ENCODE measurements around the gene ELOA. TPM values are rescaled to one million over a fixed set of nuclear protein-coding genes. Genes with fewer than 3 reads are reported as not detected.

The ELOA gene
- polyA plus RNA-seq, 1 experiment: 21.5 TPM

DNA sequence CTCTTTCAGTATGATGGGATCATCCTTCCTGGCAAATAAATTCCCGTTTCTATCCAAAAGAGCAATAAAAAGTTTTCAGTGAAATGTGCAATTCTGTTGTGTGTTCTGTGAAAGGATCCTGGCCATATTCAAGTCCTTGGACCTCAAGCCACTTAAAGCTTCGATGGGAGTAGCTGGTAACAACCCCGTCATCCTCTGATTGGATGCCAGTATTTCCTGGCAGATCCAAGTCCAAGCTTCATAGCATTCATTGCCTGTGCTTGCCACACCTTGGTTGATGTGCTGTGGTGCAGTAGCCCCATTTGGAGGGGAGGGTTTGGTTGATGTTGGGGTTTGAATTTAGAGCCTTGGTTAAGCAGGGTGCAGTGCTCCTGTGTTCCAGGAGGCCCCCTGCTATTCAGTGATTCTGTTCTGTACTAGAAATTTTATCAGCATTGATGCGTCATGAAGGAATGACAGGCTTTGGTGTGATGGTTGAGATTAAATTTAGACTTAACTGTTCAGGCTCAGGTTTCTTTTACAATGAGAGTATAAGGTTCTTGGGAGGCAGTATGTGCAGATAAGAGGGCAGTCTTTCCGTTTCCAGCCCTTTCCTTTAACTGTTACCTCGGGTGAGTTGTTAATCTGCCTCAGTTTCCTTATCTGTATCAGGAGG is 46.8 kb upstream of the ELOA start:
- Histone ChIP-seq H3K27me3 (ENCODE audit: control insufficient read depth, insufficient read depth, low read length) (no peaks in the 10 kb centered on the region), H3K4me3 (ENCODE audit: low read depth, low read length) (no peak overlapping the region), H3K36me3 (ENCODE audit: control insufficient read depth, insufficient read depth, low read length) (peaks cover 27% of the 10 kb centered on the region)
- TF ChIP-seq, protein P1, sequence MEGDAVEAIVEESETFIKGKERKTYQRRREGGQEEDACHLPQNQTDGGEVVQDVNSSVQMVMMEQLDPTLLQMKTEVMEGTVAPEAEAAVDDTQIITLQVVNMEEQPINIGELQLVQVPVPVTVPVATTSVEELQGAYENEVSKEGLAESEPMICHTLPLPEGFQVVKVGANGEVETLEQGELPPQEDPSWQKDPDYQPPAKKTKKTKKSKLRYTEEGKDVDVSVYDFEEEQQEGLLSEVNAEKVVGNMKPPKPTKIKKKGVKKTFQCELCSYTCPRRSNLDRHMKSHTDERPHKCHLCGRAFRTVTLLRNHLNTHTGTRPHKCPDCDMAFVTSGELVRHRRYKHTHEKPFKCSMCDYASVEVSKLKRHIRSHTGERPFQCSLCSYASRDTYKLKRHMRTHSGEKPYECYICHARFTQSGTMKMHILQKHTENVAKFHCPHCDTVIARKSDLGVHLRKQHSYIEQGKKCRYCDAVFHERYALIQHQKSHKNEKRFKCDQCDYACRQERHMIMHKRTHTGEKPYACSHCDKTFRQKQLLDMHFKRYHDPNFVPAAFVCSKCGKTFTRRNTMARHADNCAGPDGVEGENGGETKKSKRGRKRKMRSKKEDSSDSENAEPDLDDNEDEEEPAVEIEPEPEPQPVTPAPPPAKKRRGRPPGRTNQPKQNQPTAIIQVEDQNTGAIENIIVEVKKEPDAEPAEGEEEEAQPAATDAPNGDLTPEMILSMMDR (IDR thresholded peaks at IDR 0.05; ENCODE audit: insufficient read depth, low read depth, low read length): no peak
- ChIA-PET POLR2A (no interaction called here), CTCF (no interaction called here)
- DNase-seq (ENCODE audit: low read depth): no peak

DNA sequence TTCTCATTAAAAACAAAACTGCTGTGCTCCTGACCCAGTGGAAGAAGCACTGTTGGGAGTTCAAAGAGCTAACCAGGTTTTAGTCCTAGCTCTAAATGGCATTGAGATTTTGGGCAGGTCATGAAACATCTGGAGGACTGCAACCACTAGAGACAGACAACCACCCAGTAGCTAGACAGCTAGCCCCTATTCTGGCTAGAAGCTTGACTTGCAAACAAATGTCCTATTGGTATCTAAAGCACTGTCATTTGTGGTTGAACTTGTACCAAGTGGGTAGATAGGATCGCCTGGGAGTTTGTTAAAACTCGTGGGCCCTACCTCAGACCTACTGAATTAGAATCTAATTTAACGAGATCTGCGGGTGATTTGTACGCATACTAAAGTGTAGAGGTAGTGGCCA is 44.8 kb upstream of the ELOA start:
- CTCF ChIA-PET: interaction anchor here (1.6 kb wide), 1 partner anchor 74 kb away, joined by 7 read pairs; no protein-coding TSS in a partner anchor
- POLR2A ChIA-PET: no interaction called here
- TF ChIP-seq, protein P1 (IDR thresholded peaks at IDR 0.05; ENCODE audit: insufficient read depth, low read depth, low read length): no peak
- Histone ChIP-seq H3K36me3 (ENCODE audit: control insufficient read depth, insufficient read depth, low read length) (peaks cover 36% of the 10 kb centered on the region), H3K27me3 (ENCODE audit: control insufficient read depth, insufficient read depth, low read length) (no peaks in the 10 kb centered on the region), H3K4me3 (ENCODE audit: low read depth, low read length) (no peak overlapping the region)
- no peak for DNase-seq (ENCODE audit: low read depth)

DNA sequence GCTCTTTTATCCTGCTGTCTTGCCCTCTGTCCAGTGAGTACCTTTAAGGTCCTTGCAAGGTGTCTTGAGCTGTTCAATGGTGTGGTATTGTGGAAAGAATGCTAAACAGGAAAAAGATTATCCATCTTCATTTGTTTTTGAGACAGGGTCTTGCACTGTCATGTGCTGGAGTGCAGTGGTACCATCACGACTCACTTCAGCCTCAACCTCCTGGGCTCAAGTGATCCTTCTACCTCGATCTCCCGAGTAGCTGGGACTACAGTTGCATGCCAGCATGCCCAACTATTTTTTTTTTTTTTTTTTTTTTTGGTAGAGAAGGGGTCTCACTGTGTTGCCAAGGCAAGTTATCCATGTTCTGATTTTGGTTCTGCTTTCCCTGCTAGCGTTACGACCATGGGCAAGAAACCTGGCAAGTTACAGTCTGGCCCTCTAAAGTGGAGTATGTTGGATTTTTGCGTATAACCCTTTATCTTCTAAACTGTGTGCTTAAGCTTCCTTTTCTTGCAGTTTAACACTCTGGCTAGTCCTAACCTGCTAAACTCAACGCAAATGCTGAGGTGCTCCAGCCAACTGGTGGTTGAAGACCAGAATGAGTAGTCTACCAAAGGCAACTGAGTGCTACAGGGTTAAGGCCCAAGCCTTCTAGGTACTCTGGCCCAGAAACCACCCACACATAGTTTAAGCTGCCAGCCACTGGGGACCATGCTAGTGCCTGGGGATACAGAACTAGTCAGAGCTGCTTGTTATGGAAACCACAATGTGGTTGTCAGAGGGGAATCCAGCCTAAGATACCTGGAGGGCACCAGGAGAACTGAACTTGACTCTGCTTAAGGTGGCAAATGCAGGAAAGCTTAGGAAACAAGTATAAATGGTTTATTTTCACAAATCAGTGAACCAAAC is 43.7 kb upstream of the ELOA start:
- DNase-seq (ENCODE audit: low read depth): no peak
- ChIA-PET POLR2A (no interaction called here), CTCF (interaction anchor here (0.9 to 2.3 kb wide), 2 partner anchors 8 to 9 kb away, joined by 3 to 11 read pairs; partner anchors contain the start of gene RPL11)
- Histone ChIP-seq H3K36me3 (ENCODE audit: control insufficient read depth, insufficient read depth, low read length) (peaks cover 34% of the 10 kb centered on the region), H3K27me3 (ENCODE audit: control insufficient read depth, insufficient read depth, low read length) (no peaks in the 10 kb centered on the region), H3K4me3 (ENCODE audit: low read depth, low read length) (no peak overlapping the region)
- TF ChIP-seq, protein P1 (IDR thresholded peaks at IDR 0.05; ENCODE audit: insufficient read depth, low read depth, low read length): no peak

DNA sequence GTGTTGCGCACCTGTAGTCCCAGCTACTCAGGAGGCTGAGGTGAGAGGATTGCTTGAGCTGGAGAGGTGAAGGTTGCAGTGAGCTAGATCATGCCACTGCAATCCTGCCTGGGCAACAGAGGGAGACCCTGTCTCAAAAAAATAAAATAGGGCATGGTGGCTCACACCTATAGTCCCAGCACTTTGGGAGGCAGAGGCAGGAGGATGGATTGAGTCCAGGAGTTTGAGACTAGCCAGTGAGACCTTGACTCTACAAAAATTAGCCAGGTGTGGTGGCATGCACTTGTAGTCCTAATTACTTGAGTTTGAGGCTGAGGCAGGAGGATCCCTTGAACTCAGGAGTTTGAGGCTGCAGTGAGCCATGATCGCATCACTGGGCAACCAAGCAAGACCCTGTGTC is 42.0 kb upstream of the ELOA start:
- ChIA-PET CTCF (interaction anchor here (2.3 kb wide), 1 partner anchor 10 kb away, joined by 11 read pairs; the partner anchor contains the start of gene RPL11), POLR2A (no interaction called here)
- Histone ChIP-seq H3K36me3 (ENCODE audit: control insufficient read depth, insufficient read depth, low read length) (peaks cover 25% of the 10 kb centered on the region), H3K4me3 (ENCODE audit: low read depth, low read length) (no peak overlapping the region), H3K27me3 (ENCODE audit: control insufficient read depth, insufficient read depth, low read length) (no peaks in the 10 kb centered on the region)
- TF ChIP-seq, protein P1 (IDR thresholded peaks at IDR 0.05; ENCODE audit: insufficient read depth, low read depth, low read length): no peak
- DNase-seq (ENCODE audit: low read depth): no peak

DNA sequence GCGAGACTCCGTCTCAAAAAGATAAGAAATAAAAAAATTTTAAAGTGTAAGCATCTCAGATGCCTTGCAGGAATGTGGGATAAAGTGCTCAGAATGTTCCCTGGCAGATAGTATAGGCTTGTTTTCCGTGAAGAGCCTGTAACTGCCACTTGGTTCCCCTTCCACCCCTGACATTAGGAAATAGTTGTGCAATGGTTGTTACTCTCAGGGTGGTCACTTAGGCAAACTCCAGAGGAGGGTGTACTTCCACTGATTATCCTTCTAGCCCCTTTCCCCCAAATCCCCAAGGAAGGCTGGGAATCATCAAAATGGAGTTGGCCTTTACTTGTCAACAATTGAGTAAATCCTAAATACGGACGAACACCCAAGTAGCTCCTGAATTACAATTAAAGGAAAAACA is 41.3 kb upstream of the ELOA start:
- CTCF ChIA-PET: interaction anchor here (1.3 kb wide), 1 partner anchor 25 kb away, joined by 3 read pairs; no protein-coding TSS in a partner anchor
- Histone ChIP-seq H3K4me3 (ENCODE audit: low read depth, low read length) (no peak overlapping the region), H3K36me3 (ENCODE audit: control insufficient read depth, insufficient read depth, low read length) (peaks cover 25% of the 10 kb centered on the region), H3K27me3 (ENCODE audit: control insufficient read depth, insufficient read depth, low read length) (no peaks in the 10 kb centered on the region)
- POLR2A ChIA-PET: no interaction called here
- no peak for DNase-seq (ENCODE audit: low read depth)
- TF ChIP-seq, protein P1 (IDR thresholded peaks at IDR 0.05; ENCODE audit: insufficient read depth, low read depth, low read length): no peak

Data from BJ (cell line).